K562 treated with DMSO at 1 percent for 48 hours (cell line): ENCODE results near the gene NTNG1. TPM values are rescaled to one million over a fixed set of nuclear protein-coding genes. Genes with fewer than 3 reads are reported as not detected.

Experiments used
- total RNA-seq: library from RNA; unstranded; fragments of 300-600 nt; gene quantifications from 2 replicates; pipeline ENCODE4 v1.2.3, GENCODE V29; 2022; ENCODE audit warnings: low replicate concordance; ENCODE audit errors: extremely low read depth

NTNG1 gene
- total RNA-seq: not detected in 2 replicates

DNA sequence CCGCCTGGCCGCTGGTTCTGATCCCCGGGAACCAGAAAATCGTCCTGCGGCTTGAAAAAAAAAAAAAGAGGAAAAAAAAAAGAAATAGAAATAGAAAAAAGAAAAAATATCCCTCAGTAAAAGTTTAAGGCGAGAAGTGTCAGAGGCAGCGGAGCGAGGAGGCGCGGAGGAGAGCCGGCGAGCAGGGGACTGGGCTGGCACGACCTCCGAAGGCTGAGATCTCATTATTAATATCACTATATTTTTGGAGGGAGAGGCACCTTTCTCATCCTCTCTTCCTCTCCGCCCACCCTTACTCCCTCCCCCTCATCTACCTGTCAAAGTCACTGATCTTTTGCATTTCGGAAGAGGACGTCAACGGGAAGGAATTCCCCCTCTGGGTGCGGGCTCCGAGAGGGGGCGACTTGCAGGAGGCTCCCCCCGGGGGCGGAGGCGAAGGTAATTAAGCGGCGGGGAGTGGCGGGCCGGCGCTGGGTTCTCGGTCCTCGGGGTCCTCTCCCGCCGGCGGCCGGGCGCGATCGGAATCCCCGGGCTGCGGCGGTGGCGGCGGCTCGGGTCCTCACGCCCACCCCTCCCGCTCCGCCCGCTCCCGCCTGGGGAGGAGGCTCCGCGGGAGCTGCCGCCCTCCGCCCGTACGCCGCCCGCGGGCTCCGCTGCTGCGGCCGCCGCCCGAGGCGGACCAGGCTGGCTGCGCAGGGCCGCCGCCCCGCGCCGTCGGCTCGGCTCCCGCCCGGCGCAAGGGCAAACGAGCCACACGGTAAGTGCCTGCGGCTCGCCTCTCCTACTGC lies at the start of gene NTNG1:
Gene NTNG1, plus strand, starts transcription at position 337 of the 788 bp plus-strand sequence.

Other genes with a start within 250 kb of the NTNG1 start
- gene PRMT6, start 84.4 kb upstream of the NTNG1 start, total RNA-seq: not detected in 2 replicates